ENCODE results near the gene IQGAP1. TPM values are rescaled to one million over a fixed set of nuclear protein-coding genes. Genes with fewer than 3 reads are reported as not detected.

IQGAP1 gene
- total and polyA plus RNA-seq, 2 donors from 2014 or later = 70.0 to 218 TPM

GRCh38 chr15:90439946-90440345 lies 51.9 kb downstream of the IQGAP1 start:
- Histone ChIP-seq H3K4me1 (ENCODE audit: control insufficient read depth in 2 of 3, insufficient read depth in 2 of 3, low read depth in 1 of 3, low read length in 3 of 3) (no peaks in the 10 kb centered on the region), H3K36me3 (ENCODE audit: control insufficient read depth in 2 of 3, insufficient read depth in 3 of 3, low read length in 3 of 3) (peaks cover 0 to 5% (median 4%) of the 10 kb centered on the region in 3 donors)

GRCh38 chr15:90441027-90441426 lies 53.0 kb downstream of the IQGAP1 start:
- FAIRE-seq (no peak), DNase-seq (no peak)
- Histone ChIP-seq H3K9ac (ENCODE audit: low read length in 3 of 3) (no peak overlapping the region), H3K27ac (ENCODE audit: low read depth in 2 of 2, low read length in 2 of 2) (no peak overlapping the region), H3K4me1 (ENCODE audit: control insufficient read depth in 2 of 3, insufficient read depth in 2 of 3, low read depth in 1 of 3, low read length in 3 of 3) (no peaks in the 10 kb centered on the region), H3K4me3 (ENCODE audit: low read length in 3 of 3) (no peak overlapping the region), H3K36me3 (ENCODE audit: control insufficient read depth in 2 of 3, insufficient read depth in 3 of 3, low read length in 3 of 3) (peaks cover 2 to 7% (median 4%) of the 10 kb centered on the region in 3 donors), H3K9me3 (ENCODE audit: control insufficient read depth in 2 of 3, insufficient read depth in 1 of 3, low read length in 3 of 3) (no peaks in the 10 kb centered on the region), H3K27me3 (ENCODE audit: control insufficient read depth, insufficient read depth, low read length) (no peaks in the 10 kb centered on the region)
- no peak for TF ChIP-seq CTCF (IDR thresholded peaks at IDR 0.05; ENCODE audit: borderline replicate concordance, extremely low read depth, insufficient read depth)
- intact Hi-C loops (cut with DNase I) = no loop called here

More at GRCh38 chr15:90439946-90440345, 51.9 kb downstream of the IQGAP1 start:
- H3K27me3 ChIP-seq (ENCODE audit: control insufficient read depth, insufficient read depth, low read length) = no peaks in the 10 kb centered on the region
- DNase-seq (no peak), FAIRE-seq (no peak)
- no peak for TF ChIP-seq CTCF (IDR thresholded peaks at IDR 0.05; ENCODE audit: borderline replicate concordance, extremely low read depth, insufficient read depth)
- H3K27ac ChIP-seq (ENCODE audit: low read depth in 2 of 2, low read length in 2 of 2) = no peak overlapping the region
- no peaks in the 10 kb centered on the region for H3K9me3 ChIP-seq (ENCODE audit: control insufficient read depth in 2 of 3, insufficient read depth in 1 of 3, low read length in 3 of 3)
- H3K9ac ChIP-seq (ENCODE audit: low read length in 3 of 3) = no peak overlapping the region
- intact Hi-C loops (cut with DNase I) = no loop called here
- H3K4me3 ChIP-seq (ENCODE audit: low read length in 3 of 3) = no peak overlapping the region

- intact Hi-C loops (cut with DNase I) = no loop called here
- FAIRE-seq (no peak), DNase-seq (no peak)
- no peak overlapping the region for H3K9ac ChIP-seq (ENCODE audit: low read length in 3 of 3)
- no peak for TF ChIP-seq CTCF (IDR thresholded peaks at IDR 0.05; ENCODE audit: borderline replicate concordance, extremely low read depth, insufficient read depth)
- H3K27me3 ChIP-seq (ENCODE audit: control insufficient read depth, insufficient read depth, low read length) = no peaks in the 10 kb centered on the region
- no peaks in the 10 kb centered on the region for H3K4me1 ChIP-seq (ENCODE audit: control insufficient read depth in 2 of 3, insufficient read depth in 2 of 3, low read depth in 1 of 3, low read length in 3 of 3)
- H3K27ac ChIP-seq (ENCODE audit: low read depth in 2 of 2, low read length in 2 of 2) = no peak overlapping the region
- H3K4me3 ChIP-seq (ENCODE audit: low read length in 3 of 3) = no peak overlapping the region
- no peaks in the 10 kb centered on the region for H3K9me3 ChIP-seq (ENCODE audit: control insufficient read depth in 2 of 3, insufficient read depth in 1 of 3, low read length in 3 of 3)
- H3K36me3 ChIP-seq (ENCODE audit: control insufficient read depth in 2 of 3, insufficient read depth in 3 of 3, low read length in 3 of 3) = peaks cover 2 to 7% (median 4%) of the 10 kb centered on the region in 3 donors
Measured at GRCh38 chr15:90442423-90442822, 54.4 kb downstream of the IQGAP1 start.

GRCh38 chr15:90449206-90449735 lies 61.2 kb downstream of the IQGAP1 start:
- Histone ChIP-seq H3K27ac (ENCODE audit: low read depth in 2 of 2, low read length in 2 of 2) (no peak overlapping the region), H3K9ac (ENCODE audit: low read length in 3 of 3) (no peak overlapping the region), H3K27me3 (ENCODE audit: control insufficient read depth, insufficient read depth, low read length) (no peaks in the 10 kb centered on the region), H3K36me3 (ENCODE audit: control insufficient read depth in 2 of 3, insufficient read depth in 3 of 3, low read length in 3 of 3) (peaks cover 6 to 25% (median 22%) of the 10 kb centered on the region in 3 donors), H3K4me1 (ENCODE audit: control insufficient read depth in 2 of 3, insufficient read depth in 2 of 3, low read depth in 1 of 3, low read length in 3 of 3) (no peaks in the 10 kb centered on the region), H3K4me3 (ENCODE audit: low read length in 3 of 3) (no peak overlapping the region), H3K9me3 (ENCODE audit: control insufficient read depth in 2 of 3, insufficient read depth in 1 of 3, low read length in 3 of 3) (no peaks in the 10 kb centered on the region)
- FAIRE-seq (no peak), DNase-seq (no peak)
- TF ChIP-seq CTCF (IDR thresholded peaks at IDR 0.05; ENCODE audit: borderline replicate concordance, extremely low read depth, insufficient read depth) = no peak
- intact Hi-C loops (cut with DNase I) = no loop called here
